22Rv1 (cell line): ENCODE results near the gene STPG2.

Experiments used
- H3K27ac ChIP-seq: fragments of 450-650 bp; 2 replicates; pipeline ENCODE4 v1.5.1; 2017
- ZFX ChIP-seq: fragments of 450-650 bp; IDR thresholded peaks from 2 replicates; pipeline ENCODE4 v1.6.1; 2017; ENCODE audit warnings: antibody characterized with exemption, borderline replicate concordance
- TF ChIP-seq, protein P1 (sequence below): fragments of 450-650 bp; IDR thresholded peaks from 2 replicates; pipeline ENCODE4 v1.5.1; 2017; ENCODE audit warnings: mild to moderate bottlenecking

STPG2 gene

DNA sequence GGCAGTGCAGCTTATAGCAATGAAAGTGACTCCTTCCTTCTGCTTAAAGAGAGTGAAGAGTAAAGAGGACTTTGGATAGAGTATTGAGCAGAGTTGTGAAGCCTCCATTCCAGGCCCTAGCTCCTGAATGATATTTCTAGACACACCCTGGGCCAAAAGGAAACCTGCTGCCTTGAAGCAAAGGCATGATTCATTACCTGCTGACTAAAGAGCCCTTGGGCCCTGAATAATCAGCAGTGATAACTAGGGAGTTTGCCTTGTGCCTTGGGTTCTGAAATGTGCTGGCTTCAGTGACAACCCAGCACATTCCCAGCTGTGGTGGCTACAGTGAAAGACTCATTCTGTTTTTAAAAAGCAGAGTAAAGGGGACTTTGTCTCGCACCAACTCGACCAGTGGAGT lies 49.2 kb downstream of the STPG2 start:
- no peak overlapping the region for H3K27ac ChIP-seq
- TF ChIP-seq ZFX: no peak
- TF ChIP-seq, protein P1, sequence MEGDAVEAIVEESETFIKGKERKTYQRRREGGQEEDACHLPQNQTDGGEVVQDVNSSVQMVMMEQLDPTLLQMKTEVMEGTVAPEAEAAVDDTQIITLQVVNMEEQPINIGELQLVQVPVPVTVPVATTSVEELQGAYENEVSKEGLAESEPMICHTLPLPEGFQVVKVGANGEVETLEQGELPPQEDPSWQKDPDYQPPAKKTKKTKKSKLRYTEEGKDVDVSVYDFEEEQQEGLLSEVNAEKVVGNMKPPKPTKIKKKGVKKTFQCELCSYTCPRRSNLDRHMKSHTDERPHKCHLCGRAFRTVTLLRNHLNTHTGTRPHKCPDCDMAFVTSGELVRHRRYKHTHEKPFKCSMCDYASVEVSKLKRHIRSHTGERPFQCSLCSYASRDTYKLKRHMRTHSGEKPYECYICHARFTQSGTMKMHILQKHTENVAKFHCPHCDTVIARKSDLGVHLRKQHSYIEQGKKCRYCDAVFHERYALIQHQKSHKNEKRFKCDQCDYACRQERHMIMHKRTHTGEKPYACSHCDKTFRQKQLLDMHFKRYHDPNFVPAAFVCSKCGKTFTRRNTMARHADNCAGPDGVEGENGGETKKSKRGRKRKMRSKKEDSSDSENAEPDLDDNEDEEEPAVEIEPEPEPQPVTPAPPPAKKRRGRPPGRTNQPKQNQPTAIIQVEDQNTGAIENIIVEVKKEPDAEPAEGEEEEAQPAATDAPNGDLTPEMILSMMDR: no peak

DNA sequence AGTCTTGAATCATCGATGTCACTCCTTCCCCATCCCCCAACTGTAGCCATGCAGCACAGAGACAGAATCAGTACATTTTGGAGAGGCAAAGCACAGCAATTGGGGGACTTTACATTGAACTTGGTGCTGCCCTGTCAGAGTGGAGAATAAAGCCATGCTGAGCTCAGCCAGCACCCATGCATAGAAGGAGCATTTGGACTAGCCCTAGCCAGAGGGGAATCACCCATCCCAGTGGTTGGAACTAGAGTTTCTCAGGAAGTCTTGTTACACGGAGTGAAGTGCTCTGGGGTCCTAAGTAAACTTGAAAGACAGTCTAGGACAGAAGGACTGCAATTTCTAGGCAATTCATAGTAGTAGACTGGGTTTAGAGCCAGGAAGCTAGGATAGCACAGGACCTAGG lies 49.6 kb downstream of the STPG2 start:
- TF ChIP-seq, protein P1: no peak
- TF ChIP-seq ZFX: no peak
- no peak overlapping the region for H3K27ac ChIP-seq

DNA sequence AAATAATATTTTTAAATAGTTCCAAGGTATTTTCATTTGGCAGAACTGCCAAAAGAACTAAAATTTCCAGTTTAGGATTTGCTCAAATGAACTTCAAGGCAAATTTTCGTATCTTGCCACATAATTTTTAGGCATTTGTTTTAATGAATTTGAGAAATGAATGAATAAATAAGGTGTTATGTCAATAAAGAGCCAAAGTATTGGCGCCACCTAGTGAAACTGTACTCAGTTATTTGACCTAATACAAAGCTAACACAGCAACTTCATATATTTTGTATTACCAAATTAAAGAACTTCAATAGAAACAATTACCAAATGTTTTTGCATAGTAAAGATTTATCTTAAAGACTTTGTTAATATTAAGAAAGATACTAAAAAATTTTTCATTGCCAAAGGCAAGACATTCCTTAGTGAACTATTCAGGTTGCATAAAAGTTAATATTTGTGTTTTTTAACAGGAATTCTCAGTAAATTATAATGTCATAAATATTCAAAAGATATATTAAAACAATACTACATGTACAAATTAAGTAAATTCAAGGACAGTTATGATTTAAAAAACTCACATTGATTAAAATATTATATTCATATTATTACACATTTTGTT lies 50.3 kb downstream of the STPG2 start:
- no peak for TF ChIP-seq ZFX
- TF ChIP-seq, protein P1: peak; percentile 89
- H3K27ac ChIP-seq: no peak overlapping the region

DNA sequence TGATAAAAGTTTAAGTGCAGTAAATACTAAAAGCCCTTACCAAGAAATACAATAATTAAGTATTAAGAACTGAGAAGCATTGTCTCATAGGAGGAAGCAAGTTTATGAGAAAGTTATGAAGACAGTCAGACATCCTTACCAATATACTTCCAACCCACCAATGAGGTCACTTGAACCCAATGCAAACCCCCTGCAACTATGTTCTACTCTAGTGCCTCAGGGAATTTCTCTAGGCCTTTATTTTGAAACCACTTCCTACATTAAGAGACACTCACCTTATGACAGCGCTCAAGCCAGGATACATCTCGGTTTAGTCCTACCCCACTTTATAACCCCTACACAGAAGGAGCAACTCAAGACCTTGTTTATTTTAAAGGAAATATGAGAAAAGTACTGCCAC lies 61.3 kb downstream of the STPG2 start:
- no peak for TF ChIP-seq ZFX
- TF ChIP-seq, protein P1: no peak
- no peak overlapping the region for H3K27ac ChIP-seq

DNA sequence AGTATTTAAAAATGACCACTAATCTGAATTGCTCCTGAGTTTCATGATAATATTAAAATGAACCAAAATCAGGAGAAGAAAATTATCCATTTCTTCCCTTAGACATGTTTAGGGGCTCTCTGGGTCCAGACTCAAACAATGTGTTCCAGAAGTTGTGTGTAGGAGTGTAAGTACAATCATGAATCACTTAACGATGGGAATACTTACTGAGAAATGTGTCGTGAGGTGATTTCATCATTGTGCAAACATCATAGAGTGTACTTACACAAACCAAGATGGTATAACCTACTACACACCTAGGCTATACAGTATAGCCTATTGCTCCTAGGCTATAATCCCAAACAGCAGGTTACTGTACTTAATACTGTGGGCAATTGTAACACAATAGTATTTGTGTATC lies 74.8 kb downstream of the STPG2 start:
- TF ChIP-seq, protein P1: no peak
- TF ChIP-seq ZFX: no peak
- H3K27ac ChIP-seq: no peak overlapping the region

DNA sequence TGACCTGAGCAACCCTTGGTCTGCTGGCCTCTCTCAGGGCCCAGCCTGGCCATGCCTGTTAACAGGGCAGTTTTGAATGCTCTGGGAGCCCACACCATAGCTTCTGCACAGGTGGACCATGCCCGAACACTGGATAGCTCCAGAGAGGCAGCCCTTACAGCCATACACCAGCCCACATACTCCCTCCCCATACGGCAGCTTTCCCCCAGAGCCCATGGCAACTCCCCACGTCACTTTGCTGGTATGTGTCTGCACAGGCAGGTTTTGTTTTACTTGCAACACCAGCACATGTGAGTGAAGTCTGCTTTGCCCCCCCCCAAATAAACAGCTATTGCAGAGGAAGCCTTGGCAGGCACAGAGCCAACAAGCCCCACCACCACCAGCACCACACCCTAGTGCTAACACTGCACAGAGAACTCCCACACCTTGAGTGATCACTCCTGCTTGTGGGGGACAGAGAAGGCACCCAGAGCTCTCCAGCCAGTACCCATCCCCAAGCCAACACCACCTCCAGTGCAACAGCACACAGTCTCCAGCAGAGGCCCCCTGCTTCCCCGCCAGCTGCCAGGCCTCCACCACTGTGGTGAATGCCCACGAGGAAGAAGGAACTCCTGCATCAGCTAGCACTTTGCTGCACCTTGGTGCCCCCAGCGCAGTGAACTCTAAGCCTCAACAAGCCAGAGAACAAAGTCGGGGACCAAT lies 87.3 kb downstream of the STPG2 start:
- TF ChIP-seq, protein P1: peak; percentile 8; the same call in 1 of the 2 replicates
- TF ChIP-seq ZFX: no peak
- no peak overlapping the region for H3K27ac ChIP-seq

DNA sequence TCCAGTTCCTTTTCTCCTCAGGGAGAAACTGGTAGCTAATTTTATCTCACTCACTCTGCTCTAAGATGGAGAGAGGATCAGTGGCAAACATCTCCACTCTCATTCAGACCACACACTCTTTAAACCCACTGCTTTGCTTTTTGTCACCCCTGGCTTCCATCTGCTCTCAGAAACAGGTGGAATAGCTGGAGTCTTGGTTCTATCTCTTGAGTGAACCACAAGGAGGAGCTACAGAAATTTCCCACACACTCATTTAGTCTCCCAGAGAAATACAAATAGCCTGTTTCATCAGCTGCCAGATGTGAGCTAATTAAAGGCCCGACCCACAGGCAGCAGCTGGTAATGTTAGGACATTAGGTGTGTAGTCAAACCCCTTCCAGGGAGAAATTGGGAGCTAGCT lies 96.6 kb downstream of the STPG2 start:
- H3K27ac ChIP-seq: no peak overlapping the region
- TF ChIP-seq, protein P1: no peak
- TF ChIP-seq ZFX: no peak
